GM19397 (cell line): Measurements from ENCODE around the gene HRH1.
"Not testable (repeated sequence)": the region's sequence is repeated elsewhere in the genome, so short reads cannot be mapped to it uniquely, and the experiment has no call there.

Experiments used
- ATAC-seq: cut with Tn5 transposase; IDR thresholded peaks from one replicate; pipeline ENCODE4 v1.9.1; 2021; ENCODE audit warnings: mild to moderate bottlenecking, moderate library complexity; ENCODE audit not compliant: unreplicated experiment

Gene HRH1

GRCh38 chr3:11170052-11170770 is 15.9 kb downstream of the HRH1 start:
- ATAC-seq, result no peak

GRCh38 chr3:11172096-11172690 is 17.9 kb downstream of the HRH1 start:
- no peak for ATAC-seq

GRCh38 chr3:11173828-11174465 is 19.7 kb downstream of the HRH1 start:
- ATAC-seq, result no peak

- ATAC-seq, result no peak
Observed at GRCh38 chr3:11178421-11178820, 24.1 kb downstream of the HRH1 start.

- ATAC-seq, result not testable (repeated sequence)
Observed at GRCh38 chr3:11184328-11184969, 30.2 kb downstream of the HRH1 start.

GRCh38 chr3:11185144-11185543 is 30.9 kb downstream of the HRH1 start:
- no peak for ATAC-seq

- ATAC-seq, result no peak
Observed at GRCh38 chr3:11185564-11186317, 31.4 kb downstream of the HRH1 start.

GRCh38 chr3:11186318-11186692 is 32.0 kb downstream of the HRH1 start:
- no peak for ATAC-seq

GRCh38 chr3:11186771-11187191 is 32.5 kb downstream of the HRH1 start:
- no peak for ATAC-seq

GRCh38 chr3:11187681-11188080 is 33.4 kb downstream of the HRH1 start:
- no peak for ATAC-seq

GRCh38 chr3:11188231-11188630 is 33.9 kb downstream of the HRH1 start:
- no peak for ATAC-seq

GRCh38 chr3:11195201-11195600 is 40.9 kb downstream of the HRH1 start:
- no peak for ATAC-seq

GRCh38 chr3:11195721-11196332 is 41.5 kb downstream of the HRH1 start:
- no peak for ATAC-seq

- no peak for ATAC-seq
Observed at GRCh38 chr3:11197484-11197883, 43.2 kb downstream of the HRH1 start.

GRCh38 chr3:11198070-11198469 is 43.8 kb downstream of the HRH1 start:
- no peak for ATAC-seq

- no peak for ATAC-seq
Observed at GRCh38 chr3:11198495-11198894, 44.2 kb downstream of the HRH1 start.

- no peak for ATAC-seq
Observed at GRCh38 chr3:11199902-11200845, 45.9 kb downstream of the HRH1 start.

- ATAC-seq, result no peak
Observed at GRCh38 chr3:11201251-11202019, 47.1 kb downstream of the HRH1 start.

GRCh38 chr3:11203961-11204360 is 49.7 kb downstream of the HRH1 start:
- ATAC-seq, result no peak
